Measurements from ENCODE around the gene MAPT.

Gene MAPT

DNA sequence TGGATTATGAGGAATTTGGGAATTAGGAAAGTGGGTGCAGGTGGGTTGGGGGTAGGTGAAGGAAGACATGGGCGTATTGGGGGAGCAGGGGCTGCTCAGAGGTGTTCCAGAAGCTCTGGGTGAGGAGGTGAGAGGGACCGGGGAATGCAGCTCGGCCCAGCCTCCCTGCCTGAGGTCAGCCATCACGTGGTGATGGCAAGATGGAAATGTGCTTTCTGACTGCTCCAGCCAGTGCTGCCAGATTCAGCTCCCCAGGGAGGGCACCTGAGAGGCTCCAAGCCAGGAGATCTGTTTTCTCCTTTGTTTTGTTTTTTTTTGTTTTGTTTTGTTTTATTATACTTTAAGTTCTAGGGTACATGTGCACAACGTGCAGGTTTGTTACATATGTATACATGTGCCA, 69.5 kb downstream of the MAPT start:
- Histone ChIP-seq H3K4me3 (no peak overlapping the region), H3K27me3 (peaks cover 0 to 10% of the 10 kb centered on the region in 2 donors), H3K36me3 (no peaks in the 10 kb centered on the region), H3K9me3 (no peaks in the 10 kb centered on the region), H3K27ac (no peak overlapping the region), H3K4me1 (no peaks in the 10 kb centered on the region)
- intact Hi-C loops (cut with DNase I; ENCODE audit: low total_unique reads), result no loop called here
- DNase-seq, result no peak
- TF ChIP-seq, protein P1, sequence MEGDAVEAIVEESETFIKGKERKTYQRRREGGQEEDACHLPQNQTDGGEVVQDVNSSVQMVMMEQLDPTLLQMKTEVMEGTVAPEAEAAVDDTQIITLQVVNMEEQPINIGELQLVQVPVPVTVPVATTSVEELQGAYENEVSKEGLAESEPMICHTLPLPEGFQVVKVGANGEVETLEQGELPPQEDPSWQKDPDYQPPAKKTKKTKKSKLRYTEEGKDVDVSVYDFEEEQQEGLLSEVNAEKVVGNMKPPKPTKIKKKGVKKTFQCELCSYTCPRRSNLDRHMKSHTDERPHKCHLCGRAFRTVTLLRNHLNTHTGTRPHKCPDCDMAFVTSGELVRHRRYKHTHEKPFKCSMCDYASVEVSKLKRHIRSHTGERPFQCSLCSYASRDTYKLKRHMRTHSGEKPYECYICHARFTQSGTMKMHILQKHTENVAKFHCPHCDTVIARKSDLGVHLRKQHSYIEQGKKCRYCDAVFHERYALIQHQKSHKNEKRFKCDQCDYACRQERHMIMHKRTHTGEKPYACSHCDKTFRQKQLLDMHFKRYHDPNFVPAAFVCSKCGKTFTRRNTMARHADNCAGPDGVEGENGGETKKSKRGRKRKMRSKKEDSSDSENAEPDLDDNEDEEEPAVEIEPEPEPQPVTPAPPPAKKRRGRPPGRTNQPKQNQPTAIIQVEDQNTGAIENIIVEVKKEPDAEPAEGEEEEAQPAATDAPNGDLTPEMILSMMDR (IDR thresholded peaks at IDR 0.05), result no peak

DNA sequence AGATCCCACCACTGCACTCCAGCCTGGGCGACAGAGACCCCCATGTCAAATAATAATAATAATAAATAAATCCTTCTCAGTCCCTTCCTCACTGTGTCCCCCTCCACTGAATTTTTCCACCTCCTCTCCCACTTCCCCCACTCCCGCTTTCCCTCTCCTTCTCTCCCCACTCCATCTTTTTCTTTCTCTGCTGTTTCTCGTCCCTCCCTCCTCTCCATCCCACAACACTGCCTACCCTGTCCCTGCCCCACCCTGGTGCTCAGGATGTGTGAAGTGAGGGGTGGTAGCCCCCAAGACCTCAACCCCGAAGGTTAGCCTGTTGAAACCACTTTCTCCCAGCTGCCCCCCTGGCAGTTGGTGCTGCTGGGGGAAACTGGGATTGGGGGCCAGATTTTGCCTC, 70.3 kb downstream of the MAPT start:
- H3K9me3 ChIP-seq, result no peaks in the 10 kb centered on the region
- H3K4me3 ChIP-seq, result no peak overlapping the region
- H3K36me3 ChIP-seq, result no peaks in the 10 kb centered on the region
- peaks cover 0 to 13% of the 10 kb centered on the region in 2 donors for H3K27me3 ChIP-seq
- TF ChIP-seq, protein P1 (IDR thresholded peaks at IDR 0.05), result no peak
- intact Hi-C loops (cut with DNase I; ENCODE audit: low total_unique reads), result no loop called here
- H3K4me1 ChIP-seq, result no peaks in the 10 kb centered on the region
- no peak for DNase-seq
- H3K27ac ChIP-seq, result no peak overlapping the region

DNA sequence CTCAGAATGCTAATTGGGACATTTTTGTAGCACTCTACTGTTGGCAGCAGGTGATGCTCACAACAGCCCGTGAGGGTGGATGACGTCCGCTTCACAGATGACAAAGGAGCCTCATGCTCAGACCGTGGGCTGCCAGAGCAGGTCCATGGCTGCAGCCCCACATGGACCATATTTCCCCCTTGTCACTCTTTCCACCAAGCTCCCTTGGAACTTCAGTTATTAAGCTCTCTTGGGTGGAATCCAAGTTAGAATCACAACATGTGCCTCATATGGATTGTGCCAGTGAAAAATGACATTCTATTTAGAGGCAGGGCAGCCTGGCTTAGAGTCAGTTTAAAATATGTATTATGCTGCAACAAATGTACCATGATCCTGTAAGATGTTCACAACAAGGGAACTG, 71.5 kb downstream of the MAPT start:
- no peak for DNase-seq
- no peaks in the 10 kb centered on the region for H3K36me3 ChIP-seq
- H3K27ac ChIP-seq, result no peak overlapping the region
- no peak overlapping the region for H3K4me3 ChIP-seq
- peaks cover 0 to 13% of the 10 kb centered on the region in 2 donors for H3K27me3 ChIP-seq
- no peaks in the 10 kb centered on the region for H3K4me1 ChIP-seq
- TF ChIP-seq, protein P1 (IDR thresholded peaks at IDR 0.05), result no peak
- H3K9me3 ChIP-seq, result no peaks in the 10 kb centered on the region
- intact Hi-C loops (cut with DNase I; ENCODE audit: low total_unique reads), result no loop called here

DNA sequence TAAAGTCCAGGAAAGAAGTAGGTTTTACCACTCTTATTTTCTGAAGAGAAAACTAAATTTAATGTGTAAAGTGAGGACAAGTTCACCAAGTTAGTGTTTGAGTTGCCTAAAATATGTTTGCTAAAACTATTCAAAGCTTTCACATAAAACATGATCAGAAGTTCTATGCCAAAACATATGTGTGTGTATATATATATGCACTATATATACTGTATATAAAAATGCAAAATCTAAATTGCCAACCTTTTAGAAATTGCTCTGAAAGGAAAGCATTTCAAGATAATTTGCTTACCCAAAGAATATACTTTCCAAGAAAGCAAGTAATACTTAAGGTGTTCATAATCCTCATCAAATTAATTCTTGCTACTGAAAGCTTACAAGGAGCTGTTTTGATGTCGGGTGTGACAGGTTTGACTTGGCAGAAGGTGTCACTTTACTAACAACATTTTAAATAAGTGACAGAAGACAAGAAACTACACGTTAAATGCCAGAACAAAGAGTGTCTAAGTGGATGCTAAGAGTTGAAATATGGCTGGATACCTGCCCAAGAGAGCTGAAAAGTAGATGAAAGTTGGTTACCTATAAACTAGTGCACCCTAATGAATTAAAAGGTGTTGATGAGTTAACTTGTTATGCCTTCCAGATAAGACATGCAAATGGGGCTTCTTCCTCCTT, 72.4 kb downstream of the MAPT start:
- TF ChIP-seq, protein P1 (IDR thresholded peaks at IDR 0.05), result no peak
- no peak for DNase-seq
- Histone ChIP-seq H3K9me3 (no peaks in the 10 kb centered on the region), H3K4me3 (no peak overlapping the region), H3K36me3 (no peaks in the 10 kb centered on the region), H3K27me3 (peaks cover 0 to 13% of the 10 kb centered on the region in 2 donors), H3K27ac (no peak overlapping the region), H3K4me1 (no peaks in the 10 kb centered on the region)
- intact Hi-C loops (cut with DNase I; ENCODE audit: low total_unique reads), result no loop called here

DNA sequence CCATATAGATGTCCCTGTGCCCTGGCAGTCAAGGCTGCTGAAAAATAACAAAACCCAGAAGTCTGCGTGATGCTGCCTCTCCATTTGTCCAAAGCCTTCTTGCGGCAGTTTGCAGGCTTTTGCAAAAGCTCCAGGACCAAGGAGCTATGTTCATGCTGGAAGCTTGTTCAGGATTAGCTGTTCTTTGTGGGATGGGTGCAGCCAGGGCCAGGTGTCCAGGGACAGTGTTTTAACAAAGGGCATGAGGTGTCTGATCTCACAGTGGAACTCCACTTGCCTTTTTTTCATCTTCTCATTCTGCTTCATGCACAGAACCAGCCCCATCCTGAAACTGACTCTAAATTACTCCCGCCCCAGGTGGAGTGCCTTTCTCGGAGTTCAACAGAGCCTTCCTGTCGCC, 73.0 kb downstream of the MAPT start:
- no peak for DNase-seq
- Histone ChIP-seq H3K36me3 (no peaks in the 10 kb centered on the region), H3K4me3 (no peak overlapping the region), H3K4me1 (no peaks in the 10 kb centered on the region), H3K27ac (no peak overlapping the region), H3K9me3 (no peaks in the 10 kb centered on the region), H3K27me3 (peaks cover 0 to 13% of the 10 kb centered on the region in 2 donors)
- intact Hi-C loops (cut with DNase I; ENCODE audit: low total_unique reads), result no loop called here
- TF ChIP-seq, protein P1 (IDR thresholded peaks at IDR 0.05), result no peak

DNA sequence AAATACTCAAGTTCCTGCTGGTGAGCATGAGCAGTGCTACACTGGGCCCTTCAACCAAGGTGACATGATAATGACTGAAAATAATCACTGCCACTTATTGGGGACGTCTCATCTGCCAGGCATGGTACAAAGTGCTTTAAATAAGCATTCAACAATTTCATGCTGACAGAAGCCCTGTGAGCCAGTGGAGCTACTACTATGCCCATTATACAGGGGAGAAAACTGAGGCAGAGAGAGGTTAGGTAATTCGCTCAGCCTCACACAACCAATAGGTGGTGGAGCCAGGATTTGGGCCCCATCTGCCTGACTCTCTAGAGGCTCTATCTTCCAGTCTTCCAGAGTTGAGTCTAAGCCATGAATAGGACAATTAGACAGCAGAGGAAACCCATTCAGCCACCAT, 74.4 kb downstream of the MAPT start:
- Histone ChIP-seq H3K4me1 (no peaks in the 10 kb centered on the region), H3K27me3 (peaks cover 0 to 13% of the 10 kb centered on the region in 2 donors), H3K4me3 (no peak overlapping the region), H3K9me3 (no peaks in the 10 kb centered on the region), H3K27ac (no peak overlapping the region), H3K36me3 (no peaks in the 10 kb centered on the region)
- TF ChIP-seq, protein P1 (IDR thresholded peaks at IDR 0.05), result no peak
- intact Hi-C loops (cut with DNase I; ENCODE audit: low total_unique reads), result no loop called here
- DNase-seq, result no peak
